Dermis lymphatic vessel endothelial cell (primary cell): Measurements from ENCODE around the gene NAA25. TPM values are rescaled to one million over a fixed set of nuclear protein-coding genes. Genes with fewer than 3 reads are reported as not detected.

Experiments used
- total RNA-seq: library from RNA; depleted of rRNA; stranded (reverse); fragments of >200 nt; gene quantifications from 2 replicates; pipeline ENCODE4 v1.2.1, GENCODE V29; 2014

Gene NAA25
- total RNA-seq: 11.2 and 19.3 TPM in 2 replicates

DNA sequence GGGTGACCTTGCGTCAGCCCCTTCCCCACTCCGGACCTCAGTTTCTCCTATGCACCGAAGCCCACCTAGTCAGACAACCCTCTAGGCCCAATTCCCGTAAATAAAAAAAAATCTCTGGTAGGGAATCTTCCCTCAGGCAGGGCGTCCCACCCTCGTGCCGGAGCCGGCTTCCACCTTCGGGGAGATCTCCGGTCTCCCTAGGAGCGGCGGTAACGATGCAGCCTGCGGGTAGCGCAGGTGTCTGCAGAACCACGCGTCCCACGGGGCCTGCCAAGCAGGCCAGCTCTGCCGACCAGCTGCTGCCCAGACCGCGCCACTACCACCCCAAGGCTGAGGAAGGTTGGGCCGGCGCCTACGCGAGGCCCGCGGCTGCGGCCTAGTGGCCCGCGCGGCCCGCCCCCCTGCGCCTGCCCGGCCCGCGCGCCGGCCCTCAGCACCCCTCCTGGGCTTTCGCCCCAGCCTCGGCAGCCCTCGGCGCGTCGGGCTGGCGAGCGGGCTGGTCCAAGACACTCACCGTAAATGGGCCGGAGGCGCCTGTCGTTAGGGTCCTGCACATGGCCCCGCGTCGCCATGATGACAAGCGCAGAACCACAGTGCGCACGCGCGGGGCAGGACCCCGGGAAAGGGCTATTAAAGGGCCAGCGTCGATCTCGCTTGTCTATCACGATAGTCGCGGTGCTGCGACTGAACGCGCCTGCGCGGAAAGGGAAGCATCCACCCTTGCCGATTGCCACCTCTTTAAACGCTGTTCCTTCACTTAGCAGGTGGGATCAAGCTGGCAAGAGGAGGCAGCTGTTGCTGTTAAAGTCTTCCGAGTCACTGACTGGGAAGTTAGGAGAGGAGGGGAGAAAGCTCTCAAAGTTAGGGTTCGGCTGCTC is at the start of gene NAA25:
Gene NAA25, minus strand, starts transcription at position 582 of the 878 bp plus-strand sequence. Its CDS starts 10 bp downstream, at position 572.

DNA sequence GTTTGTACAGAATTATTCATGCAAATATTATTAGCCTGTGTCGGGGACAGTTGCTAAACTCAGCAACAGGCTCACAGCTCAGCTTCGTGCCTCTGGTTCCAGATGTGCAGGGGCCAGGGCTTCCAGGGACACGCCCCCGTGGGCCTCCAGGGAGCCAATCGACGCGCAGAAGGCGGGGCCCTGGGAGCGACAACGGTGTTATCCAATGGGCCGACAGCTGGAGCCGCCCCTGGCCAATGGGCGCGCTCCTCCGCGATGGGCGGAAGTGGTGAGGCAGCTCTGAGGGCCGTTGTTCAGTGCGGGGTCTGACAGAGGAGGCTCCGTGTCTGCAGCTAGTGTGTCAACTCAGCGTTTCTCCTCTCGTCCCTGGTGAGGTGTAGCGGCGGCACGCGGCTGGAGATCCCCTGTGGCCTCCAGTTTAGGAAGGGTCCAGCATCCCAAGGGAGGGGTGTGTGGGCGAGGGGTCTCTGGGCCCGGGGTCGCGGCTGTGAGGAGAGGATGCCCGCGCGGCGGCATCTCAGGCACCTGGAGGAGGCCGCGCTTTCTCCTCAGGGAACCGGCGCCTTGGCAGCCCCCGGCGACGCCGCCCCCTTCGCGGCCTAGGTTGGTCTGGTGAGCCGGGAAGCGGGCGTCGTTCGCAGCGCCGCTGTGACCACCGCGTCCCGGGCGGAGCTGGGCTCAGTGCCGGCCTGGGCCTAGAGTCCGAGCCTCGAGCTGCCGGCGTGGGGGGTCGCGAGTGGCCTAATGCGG is 16.8 kb upstream of the NAA25 start, which contains the start of gene TRAFD1:
Gene TRAFD1, plus strand, starts transcription at position 311 of the 750 bp plus-strand sequence. CDS start 4,963 bp downstream, outside the sequence.

DNA sequence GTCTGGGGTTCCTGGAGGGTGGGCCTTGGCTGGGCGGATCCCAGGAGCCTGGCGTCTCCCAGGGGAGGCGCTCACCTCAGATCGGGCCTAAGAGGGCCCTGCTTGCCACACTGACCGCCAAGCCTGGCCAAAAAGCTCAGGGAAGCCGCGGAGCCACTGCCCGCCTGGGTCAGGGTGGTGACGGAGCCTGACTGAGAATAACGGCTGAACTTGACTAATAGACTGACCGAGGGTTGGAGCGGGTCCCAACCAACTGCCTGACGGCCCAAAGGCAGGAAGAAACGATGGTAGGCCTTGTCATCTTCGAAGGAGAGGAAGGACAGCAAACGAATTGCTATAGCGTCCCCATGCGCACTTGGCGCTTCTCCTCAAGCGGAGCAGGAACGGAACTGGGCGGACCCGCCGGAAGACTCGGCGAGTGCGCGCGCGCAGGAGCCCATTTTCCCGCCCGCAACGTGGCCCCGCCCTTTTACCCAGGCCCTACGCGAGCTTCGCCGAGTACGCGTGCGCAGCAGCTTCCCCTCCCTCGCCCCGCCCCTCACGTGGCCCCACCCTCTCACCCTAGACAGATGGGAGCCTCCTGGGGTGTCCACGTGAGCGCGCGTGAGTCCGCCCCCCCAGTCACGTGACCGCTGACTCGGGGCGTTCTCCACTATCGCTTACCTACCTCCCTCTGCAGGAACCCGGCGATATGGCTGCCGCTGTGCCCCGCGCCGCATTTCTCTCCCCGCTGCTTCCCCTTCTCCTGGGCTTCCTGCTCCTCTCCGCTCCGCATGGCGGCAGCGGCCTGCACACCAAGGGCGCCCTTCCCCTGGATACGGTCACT is 95.6 kb downstream of the NAA25 start, which contains the start of the genes ERP29 and TMEM116:
Gene ERP29, plus strand, starts transcription at position 652 of the 826 bp plus-strand sequence. Its CDS starts 40 bp downstream, at position 692.
Gene TMEM116, minus strand, starts transcription at position 391 of the 826 bp plus-strand sequence. CDS start 7,895 bp downstream, outside the sequence.

Other genes starting within 250 kb of the NAA25 start
- gene TMEM116, start 95.6 kb downstream of the NAA25 start, total RNA-seq: 3.5 and 3.8 TPM in 2 replicates
- 95.9 and 100 TPM in 2 replicates for gene ERP29, start 95.4 kb downstream of the NAA25 start, total RNA-seq
- 30.6 and 34.3 TPM in 2 replicates for gene TRAFD1, start 16.8 kb upstream of the NAA25 start, total RNA-seq